ENCODE data around the gene MSL1.
"Not testable (repeated sequence)": the region's sequence is repeated elsewhere in the genome, so short reads cannot be mapped to it uniquely, and the experiment has no call there.

The MSL1 gene

GRCh38 chr17:40130352-40131042, 8.7 kb downstream of the MSL1 start:
- no peak for DNase-seq

- DNase-seq, result no peak
These were observed 12.4 kb downstream of the MSL1 start for GRCh38 chr17:40134184-40134583.

GRCh38 chr17:40135817-40136216, 14.0 kb downstream of the MSL1 start:
- no peak for DNase-seq

- no peak for DNase-seq
These were observed 17.8 kb downstream of the MSL1 start for GRCh38 chr17:40139566-40140058.

- DNase-seq, result not testable (repeated sequence)
These were observed 21.4 kb downstream of the MSL1 start for GRCh38 chr17:40143166-40143565.

- DNase-seq, result no peak
These were observed 23.7 kb downstream of the MSL1 start for GRCh38 chr17:40145476-40145875.

GRCh38 chr17:40148527-40148926, 26.8 kb downstream of the MSL1 start:
- DNase-seq, result no peak

- DNase-seq, result no peak
These were observed 28.5 kb downstream of the MSL1 start for GRCh38 chr17:40150276-40150675.

GRCh38 chr17:40151414-40151963, 29.7 kb downstream of the MSL1 start:
- no peak for DNase-seq

GRCh38 chr17:40153603-40154236, 31.9 kb downstream of the MSL1 start:
- DNase-seq, result no peak

- DNase-seq, result no peak
These were observed 36.2 kb downstream of the MSL1 start for GRCh38 chr17:40157973-40158372.

GRCh38 chr17:40158438-40159013, 36.8 kb downstream of the MSL1 start:
- no peak for DNase-seq

- DNase-seq, result no peak
These were observed 37.7 kb downstream of the MSL1 start for GRCh38 chr17:40159456-40159855.

GRCh38 chr17:40167685-40168261, 46.0 kb downstream of the MSL1 start:
- DNase-seq, result no peak

- peak; percentile 52 for DNase-seq
These were observed 46.6 kb downstream of the MSL1 start for GRCh38 chr17:40168262-40168832.

GRCh38 chr17:40170325-40170724, 48.6 kb downstream of the MSL1 start:
- DNase-seq, result no peak

GRCh38 chr17:40171750-40172149, 50.0 kb downstream of the MSL1 start:
- DNase-seq, result no peak

GRCh38 chr17:40173091-40173777, 51.5 kb downstream of the MSL1 start:
- DNase-seq, result no peak

- DNase-seq, result no peak
These were observed 52.0 kb downstream of the MSL1 start for GRCh38 chr17:40173778-40174135.

GRCh38 chr17:40174514-40174913, 52.7 kb downstream of the MSL1 start:
- DNase-seq, result no peak

GRCh38 chr17:40175928-40176753, 54.4 kb downstream of the MSL1 start:
- DNase-seq, result no peak

- DNase-seq, result no peak
These were observed 55.0 kb downstream of the MSL1 start for GRCh38 chr17:40176754-40177110.
